ENCODE measurements around the gene OR2Z1. TPM values are rescaled to one million over a fixed set of nuclear protein-coding genes. Genes with fewer than 3 reads are reported as not detected.
A peak's percentile ranks its signal among the peaks of the same experiment; 100 is the strongest.

Gene OR2Z1, protein sequence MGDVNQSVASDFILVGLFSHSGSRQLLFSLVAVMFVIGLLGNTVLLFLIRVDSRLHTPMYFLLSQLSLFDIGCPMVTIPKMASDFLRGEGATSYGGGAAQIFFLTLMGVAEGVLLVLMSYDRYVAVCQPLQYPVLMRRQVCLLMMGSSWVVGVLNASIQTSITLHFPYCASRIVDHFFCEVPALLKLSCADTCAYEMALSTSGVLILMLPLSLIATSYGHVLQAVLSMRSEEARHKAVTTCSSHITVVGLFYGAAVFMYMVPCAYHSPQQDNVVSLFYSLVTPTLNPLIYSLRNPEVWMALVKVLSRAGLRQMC
- total RNA-seq (2014; rRNA removed; shearing (Covaris generic)): not detected in 2 replicates

DNA sequence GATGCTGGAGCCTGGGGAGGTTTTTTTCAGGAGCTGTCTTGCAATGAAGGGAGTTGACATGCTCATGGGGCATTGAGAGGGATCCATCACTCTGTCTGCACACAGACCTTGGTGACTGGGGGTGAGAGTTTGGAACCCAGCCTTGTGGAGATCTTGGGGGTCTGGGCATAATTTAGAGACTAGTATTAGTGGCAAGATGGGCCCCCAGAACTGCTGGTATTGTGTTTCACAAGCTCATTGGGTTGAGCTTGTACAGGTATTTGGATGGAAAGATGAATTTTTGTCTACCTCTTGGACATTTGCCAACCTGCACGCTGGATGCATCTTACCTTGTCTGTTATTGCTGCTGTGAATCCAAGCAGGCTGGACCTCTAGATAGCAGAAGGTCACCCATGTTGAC, at the start of gene OR2Z1:
TSS of gene OR2Z1 (plus strand) at position 301 of the 400 bp plus-strand sequence. CDS start 9,395 bp downstream, outside the sequence.
- DNase-seq (ENCODE audit: low spot score): no peak

DNA sequence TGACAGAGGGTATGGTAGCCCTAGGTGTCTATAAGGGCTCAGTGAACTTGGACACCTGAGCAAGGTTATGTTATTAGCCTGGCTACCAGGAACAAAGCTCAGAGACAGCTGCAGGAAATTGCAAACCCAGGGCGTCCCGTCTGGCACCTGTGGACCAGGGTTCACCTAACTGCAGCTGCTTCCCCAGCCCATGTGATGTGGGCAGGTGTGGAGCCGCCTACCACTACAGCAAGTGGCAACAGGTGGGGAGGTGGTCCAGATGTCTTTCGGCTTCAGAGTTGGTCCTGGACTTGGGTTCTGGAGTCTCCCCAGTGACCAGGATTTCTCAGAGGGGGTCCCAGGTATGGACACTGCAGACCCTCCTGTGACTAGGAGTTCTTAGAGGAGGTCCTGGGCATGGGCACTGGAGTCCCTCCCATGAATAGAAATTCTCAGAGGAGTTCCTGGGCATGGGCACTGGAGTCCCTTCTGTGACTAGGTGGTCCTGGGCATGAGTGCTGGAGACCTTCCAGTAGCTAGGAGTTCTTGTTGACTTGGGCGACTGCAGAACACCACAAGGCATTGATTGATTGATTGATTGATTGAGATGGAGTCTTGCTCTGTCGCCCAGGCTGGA, 48.0 kb upstream of the OR2Z1 start:
- no peak for DNase-seq (ENCODE audit: low spot score)

DNA sequence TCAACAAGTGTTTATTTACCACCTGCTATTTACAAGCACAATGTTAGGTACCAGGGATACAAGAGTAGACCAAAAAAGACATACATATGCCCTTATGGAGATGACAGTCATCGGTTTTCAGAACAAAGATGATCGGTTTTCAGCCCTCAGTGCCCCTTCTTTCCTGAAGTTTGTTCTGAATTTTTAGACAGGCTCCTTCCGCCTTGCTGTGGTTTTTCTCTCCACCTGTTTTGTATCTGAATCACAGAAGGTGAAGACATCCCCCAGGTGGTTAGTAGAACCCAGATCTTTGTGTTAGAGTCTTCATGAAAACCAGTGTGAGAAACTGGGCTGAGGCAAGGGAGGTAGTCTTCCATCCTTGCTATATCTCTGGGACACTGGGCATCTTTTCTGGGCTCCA, 46.4 kb upstream of the OR2Z1 start:
- no peak for DNase-seq (ENCODE audit: low spot score)

DNA sequence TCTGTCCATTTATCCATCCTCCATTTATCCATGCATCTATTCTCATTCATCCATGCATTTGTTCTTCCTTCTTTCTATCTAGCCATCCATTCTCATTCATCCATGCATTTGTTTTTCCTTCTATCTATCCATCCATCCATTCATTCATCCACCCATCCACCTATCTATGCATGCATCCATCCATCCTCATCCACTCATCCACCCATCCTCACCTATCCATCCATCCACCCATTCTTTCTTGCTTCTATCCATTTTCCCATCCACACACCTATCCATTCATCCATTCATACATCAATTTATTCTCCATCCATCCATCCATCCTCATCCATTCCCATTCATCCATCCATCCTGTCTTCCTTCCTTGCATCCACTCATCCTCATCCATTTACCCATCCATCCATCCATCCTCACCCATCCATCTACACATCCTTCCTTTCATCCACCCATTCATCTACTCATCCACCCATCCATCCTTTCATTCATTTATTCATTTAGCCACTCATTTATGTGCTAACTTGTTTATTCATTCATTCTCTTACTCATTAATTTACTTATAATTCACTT, 43.1 kb upstream of the OR2Z1 start:
- no peak for DNase-seq (ENCODE audit: low spot score)

DNA sequence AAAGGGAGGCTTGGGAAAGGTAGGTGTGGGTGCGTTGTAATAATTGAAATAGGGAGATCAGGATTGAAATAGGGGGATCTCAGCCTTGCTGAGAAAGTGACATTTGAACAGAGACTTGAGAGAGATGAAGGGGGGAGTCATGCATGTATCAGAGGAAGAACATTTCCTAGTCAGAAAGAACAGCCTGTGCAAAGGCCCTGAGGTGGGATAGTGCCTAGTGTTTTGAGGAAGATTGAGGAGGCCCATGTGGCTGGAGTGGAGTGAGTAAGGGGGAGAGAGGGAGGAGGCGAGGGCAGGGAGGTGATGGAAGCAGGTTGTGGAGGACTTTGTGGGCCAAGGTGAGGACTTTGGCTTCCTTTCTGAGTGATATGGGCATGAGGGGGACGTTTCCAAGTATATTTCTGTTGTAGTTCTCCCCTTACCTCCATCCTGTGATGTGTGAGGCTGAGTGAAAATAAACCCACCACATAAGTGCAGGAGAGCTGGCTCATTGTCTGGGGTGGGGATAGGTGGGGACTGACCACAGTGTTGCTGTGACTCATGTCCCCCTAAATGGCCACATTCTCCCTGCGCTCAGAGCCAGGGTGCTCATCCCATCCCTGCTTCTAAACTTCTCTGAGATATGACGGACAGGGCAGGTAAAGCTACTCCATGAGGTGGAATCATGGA, 40.6 kb upstream of the OR2Z1 start:
- no peak for DNase-seq (ENCODE audit: low spot score)

DNA sequence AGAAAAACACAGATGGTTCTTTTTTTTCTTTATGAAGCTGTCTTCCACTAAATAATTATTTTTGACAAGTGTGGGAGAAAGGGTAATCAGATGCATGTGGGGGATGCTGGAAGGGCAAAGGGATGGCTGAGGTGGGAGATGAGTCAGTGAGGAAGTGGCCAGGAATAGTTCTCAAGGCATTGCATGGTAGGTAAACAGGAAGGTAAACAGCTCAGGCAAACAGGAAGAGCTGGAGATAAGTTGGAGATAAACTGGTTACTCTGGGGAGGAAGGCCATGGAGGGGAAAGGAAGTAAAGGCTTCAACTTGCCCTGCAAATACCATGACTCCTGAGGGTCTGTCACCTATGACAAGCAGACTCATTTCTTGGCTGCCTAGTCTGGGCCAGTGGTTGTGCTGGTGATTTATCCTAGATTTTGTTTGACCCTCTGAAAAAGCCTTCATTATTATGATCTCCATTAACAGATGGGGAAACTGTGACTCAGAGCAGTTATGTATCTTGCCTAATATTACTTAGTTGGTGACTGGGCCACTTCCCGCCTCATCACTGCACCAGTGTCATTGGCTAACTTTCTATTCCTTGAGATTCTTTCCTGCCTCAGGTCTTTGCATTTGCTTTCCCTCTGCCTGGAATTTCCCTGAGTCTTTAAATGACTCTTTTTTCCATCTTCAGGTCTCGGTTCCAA, 39.9 kb upstream of the OR2Z1 start:
- DNase-seq (ENCODE audit: low spot score): peak; percentile 1

DNA sequence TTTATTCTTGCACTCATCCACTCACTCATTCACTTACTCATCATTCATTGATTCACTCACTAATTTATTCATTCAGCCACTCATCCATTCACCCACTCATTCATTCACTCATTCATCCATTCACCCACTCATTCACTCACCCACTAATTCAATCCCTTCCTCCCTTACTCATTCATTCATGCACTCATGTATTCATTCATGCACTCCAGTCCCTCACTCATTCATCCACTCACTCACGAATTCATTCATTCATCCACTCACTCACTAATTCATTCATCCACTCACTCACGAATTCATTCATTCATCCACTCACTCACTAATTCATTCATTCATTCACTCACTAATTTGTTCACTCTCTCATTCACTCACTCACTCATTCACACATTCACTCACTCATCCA, 39.0 kb upstream of the OR2Z1 start:
- DNase-seq (ENCODE audit: low spot score): no peak

DNA sequence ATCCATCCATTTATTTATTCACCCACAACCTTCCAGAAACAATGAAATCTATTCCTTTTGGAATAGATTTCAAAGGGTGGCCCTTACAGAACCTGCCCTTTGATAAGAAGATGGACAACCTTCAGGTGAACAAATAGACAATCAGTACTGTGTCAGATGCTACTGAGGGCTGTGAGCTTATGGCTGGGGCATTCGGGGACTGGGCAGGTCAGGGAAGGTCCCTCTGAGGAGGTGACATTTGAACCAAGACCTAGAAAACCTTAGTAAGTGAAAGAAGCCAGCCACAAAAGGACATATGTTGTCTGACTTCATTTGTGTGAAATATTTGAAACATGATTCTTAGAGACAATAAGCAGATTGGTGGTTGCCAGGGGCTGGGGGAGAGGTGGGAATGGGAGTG, 38.5 kb upstream of the OR2Z1 start:
- no peak for DNase-seq (ENCODE audit: low spot score)

DNA sequence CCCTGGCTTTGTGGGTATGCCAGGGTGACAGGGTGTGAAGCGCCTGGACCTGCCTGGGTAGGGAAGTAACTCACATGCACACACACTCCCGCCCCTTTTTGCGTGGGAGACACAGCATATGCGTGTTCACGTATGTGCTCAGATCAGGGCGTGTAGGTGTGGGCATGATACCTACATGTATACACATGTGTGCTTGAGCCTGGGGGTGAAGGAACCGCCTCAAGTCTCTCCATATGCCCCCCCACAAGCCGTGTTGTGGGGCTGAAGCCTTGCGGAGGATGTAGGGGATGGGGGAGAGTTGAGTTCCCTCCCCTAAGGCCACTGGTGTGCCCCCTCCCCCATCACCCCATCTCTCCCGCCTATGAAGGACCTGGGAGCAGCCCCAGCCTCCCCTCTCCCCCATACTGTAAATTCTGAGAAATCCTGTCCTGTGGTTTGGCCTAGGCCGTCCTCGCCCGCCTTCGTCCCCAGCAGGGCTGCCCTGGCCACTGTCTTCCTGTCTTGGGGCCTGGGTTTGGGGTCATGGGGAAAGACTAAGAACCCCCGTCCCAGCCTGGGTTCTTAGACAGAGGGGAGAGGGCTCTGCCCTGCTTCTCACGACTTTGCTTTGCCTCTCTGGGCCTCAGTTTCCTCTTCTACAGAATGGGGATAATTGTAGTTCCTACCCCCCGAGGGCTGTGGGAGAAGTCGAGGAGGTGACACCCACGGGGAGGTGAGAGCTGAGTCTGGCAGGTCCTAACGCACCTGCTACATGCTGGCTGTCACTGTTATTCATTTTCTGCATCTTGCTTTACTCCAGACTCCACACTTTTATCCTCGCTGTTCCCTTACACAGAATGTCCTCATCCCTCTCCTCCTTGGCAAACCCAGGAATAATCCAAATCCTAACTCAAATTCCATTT, 37.2 kb upstream of the OR2Z1 start:
- DNase-seq (ENCODE audit: low spot score): no peak

DNA sequence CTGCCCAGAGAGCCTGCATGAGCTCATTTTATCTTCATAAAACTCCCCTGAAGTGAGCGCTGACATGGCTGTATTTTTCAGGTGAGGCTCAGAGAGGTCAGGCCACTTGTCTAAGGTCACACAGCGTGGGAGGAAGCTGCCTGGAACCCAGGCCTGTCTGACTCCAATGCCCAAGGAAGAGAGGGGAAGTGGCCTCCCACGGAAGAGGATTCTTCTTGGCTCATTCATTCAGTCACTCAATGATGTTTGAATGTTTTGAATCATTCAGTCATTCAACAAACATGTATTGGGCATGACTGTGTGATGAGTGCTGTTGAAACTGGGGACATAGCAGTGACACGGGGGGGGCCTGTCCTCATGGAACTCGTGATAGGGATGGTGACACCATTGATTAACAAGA, 34.9 kb upstream of the OR2Z1 start:
- DNase-seq (ENCODE audit: low spot score): no peak

DNA sequence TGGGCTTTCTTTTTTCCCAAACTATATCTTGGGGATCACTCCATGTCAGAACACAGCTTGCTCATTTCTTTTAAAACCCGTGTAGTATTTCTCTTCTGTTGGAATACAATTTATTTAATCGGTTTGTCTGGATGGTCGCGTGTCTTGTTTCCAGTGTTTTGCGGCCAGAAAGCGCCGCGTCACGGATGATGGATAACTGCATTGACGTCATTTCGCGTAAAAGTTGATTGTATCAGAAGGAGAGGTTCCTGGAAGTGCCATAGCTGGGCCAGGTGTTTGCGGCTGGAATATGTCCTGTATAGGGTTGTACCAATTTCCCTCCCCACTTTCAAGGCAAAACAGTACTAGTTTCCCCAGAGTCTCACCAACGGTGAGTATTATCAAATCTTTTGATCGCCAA, 32.5 kb upstream of the OR2Z1 start:
- DNase-seq (ENCODE audit: low spot score): no peak

DNA sequence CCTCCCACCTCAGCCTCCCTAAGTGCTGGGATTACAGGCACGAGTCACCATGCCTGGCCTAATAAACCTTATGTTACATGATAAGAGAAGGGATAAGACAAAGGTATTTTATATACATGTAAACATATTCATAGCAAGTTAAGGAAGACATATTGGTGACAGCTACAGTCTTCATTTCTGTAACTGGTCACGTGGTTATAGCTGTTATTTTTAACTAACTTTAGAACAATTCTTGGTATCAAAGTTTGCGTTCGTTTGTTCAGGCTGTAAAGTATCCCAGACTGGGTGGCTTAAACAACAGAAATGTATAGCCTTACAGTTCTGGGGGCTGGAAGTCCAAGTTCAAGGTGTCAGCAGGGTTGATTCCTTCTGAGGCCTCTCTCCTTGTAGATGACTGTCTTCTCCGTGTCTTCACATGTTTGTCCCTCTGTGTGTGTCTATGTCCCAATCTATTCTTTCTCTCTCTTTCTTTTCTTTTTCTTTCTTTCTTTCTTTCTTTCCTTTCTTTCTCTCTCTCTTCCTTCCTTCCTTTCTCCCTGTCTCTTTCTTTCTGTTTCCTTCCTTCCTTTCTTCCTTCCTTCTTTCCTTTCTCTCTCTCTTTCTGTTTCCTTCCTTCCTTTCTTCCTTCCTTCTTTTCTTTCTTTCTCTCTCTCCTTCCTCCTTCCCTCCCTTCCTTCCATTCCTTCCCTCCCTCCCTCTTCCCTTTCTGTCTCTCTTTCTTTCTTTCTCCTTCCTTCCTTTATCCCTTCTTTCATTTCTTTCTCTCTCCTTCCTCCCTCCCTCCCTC, 30.5 kb upstream of the OR2Z1 start:
- no peak for DNase-seq (ENCODE audit: low spot score)

DNA sequence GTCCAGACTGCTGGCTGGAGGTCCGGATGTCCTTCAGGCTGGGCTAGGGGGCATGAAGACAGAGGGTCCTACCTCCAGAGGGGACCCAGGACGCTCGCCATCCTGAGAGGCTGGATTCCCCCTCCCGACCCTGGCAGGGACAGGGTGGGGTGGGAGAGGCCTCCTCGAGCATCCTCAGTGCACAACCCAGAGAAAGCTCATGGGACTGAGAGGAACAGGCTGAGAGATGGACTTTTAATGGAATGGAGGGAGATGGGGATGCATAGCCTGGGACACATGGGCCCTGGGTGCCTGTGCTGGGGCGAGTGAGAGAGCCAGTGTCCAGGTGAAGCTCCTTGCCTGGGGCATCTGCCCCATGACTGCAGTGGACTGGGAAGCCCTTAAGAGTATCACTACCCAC, 25.9 kb upstream of the OR2Z1 start:
- no peak for DNase-seq (ENCODE audit: low spot score)

DNA sequence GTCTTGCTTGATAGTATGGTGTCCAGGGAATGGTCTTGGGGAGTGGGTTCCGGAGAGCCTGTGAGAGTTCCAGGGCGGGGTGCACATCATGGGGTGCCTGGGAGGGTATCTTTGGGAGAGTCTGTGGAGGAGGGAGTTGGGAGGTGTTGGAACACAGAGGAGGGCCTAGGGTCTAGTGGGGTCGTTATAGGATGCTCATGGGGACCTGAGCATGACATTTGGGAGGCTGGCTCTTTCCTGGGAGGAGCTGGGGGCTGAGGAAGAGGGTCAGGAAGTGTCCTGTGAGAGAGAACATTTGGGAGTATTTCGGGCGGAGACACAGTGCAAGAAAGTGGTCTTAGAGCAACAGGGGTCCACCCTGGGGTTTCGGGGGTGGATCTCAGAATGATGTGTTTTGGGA, 25.5 kb upstream of the OR2Z1 start:
- no peak for DNase-seq (ENCODE audit: low spot score)

DNA sequence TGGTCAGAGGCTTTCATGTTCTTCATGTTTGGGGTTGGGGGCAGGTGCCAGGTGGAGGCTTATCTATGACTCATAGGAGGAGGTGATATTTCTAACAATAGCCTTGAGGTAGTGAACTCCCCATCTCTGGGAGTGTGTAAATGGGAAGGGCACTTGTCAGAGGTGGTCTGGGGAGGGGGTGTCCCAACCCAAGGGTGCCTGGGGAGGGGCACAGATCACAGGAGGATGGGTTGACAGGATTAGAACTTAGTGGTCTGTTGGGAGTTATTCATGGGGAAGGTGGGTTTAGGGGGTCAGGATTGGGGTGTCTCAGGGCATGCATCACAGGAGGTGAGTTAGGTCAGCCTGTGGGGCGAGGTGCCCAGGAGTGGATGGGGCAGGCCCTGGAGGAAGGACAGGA, 24.4 kb upstream of the OR2Z1 start:
- DNase-seq (ENCODE audit: low spot score): no peak

DNA sequence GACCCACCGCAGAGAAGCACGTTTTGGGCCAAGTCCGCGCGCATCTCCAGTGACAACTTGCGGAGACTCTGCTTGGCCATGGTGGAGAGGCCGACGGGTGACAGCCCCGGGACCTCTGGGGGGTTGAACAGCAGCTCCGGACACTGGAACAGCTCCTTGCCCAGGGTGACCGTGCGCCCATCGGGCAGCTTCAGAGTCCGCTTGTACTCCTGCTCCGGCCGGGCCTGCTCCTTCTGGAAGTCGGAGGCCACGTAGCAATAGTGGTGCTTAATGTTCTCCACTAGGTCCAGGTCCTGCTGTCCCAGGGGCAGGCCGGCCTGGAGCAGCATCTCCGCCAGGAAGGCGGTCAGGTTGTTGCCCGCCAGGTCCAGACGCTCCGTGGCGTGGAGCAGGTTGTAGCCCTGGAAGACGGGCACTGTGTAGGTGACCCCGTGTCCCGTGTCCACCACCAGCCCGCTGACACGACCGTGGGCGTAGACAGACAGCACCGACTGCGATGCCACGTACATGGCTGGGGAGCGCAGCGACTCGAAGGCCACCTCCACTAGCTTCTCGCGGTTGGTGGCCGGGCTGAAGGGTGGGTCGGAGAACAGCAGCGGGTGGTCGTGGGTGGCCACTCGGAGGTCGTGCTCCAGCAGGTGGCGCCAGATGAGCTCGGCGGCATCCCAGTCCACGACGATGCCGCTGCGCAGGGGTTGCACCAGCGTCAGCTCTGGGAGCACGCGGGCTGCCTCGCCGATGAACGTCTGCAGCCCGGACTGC, 23.6 kb upstream of the OR2Z1 start:
- no peak for DNase-seq (ENCODE audit: low spot score)

DNA sequence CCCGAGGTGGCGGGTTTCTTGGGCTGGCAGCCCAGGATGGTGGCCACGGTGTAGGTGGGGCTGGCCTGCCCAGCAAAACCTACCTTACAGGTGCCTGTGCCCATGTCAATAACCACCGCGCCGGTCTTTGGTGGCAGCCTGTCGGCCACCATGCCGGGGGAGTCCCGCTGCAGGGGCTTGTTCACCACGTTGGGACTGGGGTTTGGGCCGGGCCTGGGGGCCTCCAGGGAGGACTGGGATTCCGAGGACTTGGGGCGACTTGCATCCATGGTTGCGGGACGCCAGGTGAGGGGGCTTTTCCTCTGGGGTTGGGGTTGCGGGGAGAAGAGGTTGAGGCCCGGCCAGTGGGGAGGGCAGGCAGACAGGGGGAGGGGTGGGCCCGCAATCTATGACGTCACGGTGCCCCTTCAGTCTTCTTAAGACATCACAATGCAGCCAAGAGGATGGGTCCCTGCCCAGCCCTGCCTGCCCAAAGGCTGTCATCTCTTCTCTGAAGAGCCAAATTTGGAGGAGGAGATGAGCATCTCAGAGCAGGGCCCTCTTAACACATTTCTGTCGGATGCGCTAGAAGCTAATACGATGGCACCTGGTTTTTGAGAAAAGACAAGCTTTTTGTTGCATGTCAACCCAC, 22.9 kb upstream of the OR2Z1 start, which contains the start of gene ACTL9:
TSS of gene ACTL9 (minus strand) at position 363 of the 631 bp plus-strand sequence. CDS start at position 269, 94 bp downstream.
- DNase-seq (ENCODE audit: low spot score): no peak

DNA sequence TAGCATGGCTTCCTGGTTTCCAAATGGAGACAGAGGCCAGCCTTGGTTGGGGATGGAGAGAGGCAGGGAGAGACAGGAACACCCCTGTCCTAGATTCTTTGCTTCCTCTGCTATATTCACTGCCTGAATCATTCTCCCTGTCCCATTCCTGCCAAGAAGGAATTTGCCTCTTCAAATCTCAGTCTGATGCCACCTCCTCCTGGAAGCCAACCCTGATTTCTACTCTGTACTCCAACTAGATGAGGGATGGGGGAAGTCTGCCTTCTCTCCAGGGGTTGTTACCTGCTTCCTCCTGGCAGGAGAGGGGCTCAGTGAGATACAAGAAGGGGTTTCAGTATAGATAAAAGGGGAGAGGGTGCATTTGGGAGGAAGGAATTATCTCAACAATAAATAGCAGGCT, 21.5 kb upstream of the OR2Z1 start:
- DNase-seq (ENCODE audit: low spot score): no peak

DNA sequence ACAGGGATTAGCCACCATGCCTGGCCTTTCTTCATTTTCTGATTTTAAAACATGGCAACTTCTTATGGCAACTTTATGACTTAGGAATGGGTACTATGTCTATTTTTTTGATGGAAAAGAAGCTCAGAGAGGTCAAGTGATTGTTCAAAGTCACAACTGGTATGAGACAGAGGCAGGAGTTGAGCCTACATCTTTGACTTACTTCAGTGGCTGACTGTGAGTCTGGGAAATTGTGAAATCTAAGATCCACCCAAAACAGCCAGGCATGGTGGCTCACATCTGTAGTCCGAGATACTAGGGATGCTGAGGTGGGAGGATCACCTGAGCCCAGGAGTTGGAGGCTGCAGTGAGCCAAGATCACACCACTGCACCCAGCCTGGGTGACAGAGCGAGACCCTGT, 20.5 kb upstream of the OR2Z1 start:
- no peak for DNase-seq (ENCODE audit: low spot score)
